GM12878 (cell line): ENCODE data around the gene BTF3L4. TPM values are rescaled to one million over a fixed set of nuclear protein-coding genes. Genes with fewer than 3 reads are reported as not detected.

Experiments used
- ATAC-seq: fragments of 200-7000 bp; cut with Tn5 transposase; 3 replicates; pipeline ENCODE4 v1.9.1; 2020; ENCODE audit warnings: mild to moderate bottlenecking, moderate library complexity
- BruUV-seq: library from RNA; stranded (reverse); fragments of 400-500 nt; replicated peaks from 2 replicates; lab custom pipeline; 2021; lab: Mats Ljungman, UMichigan
- CTCF ChIA-PET: fragments of 300-600 bp; sonication (Branson Sonifier 250); formaldehyde crosslinking; extraction: SDS; loops from one replicate; lab custom pipeline; 2021; ENCODE audit warnings: inconsistent platforms; lab: Yijun Ruan, JAX
- POLR2A ChIA-PET: fragments of 350-600 bp; formaldehyde crosslinking; extraction: SDS; loops from one replicate; lab custom pipeline; 2021; ENCODE audit warnings: inconsistent platforms; lab: Charles Lee
- RAD21 ChIA-PET: fragments of 300-600 bp; sonication (Branson Sonifier 250); formaldehyde crosslinking; loops from one replicate; lab custom pipeline; 2023; ENCODE audit warnings: antibody characterized with exemption; ENCODE audit not compliant: unreplicated experiment; lab: Charles Lee
- SMC1A ChIA-PET: fragments of 300-600 bp; sonication (Branson Sonifier 250); formaldehyde crosslinking; loops from one replicate; lab custom pipeline; 2023; ENCODE audit not compliant: unreplicated experiment, uncharacterized antibody; lab: Charles Lee
- DNase-seq: peaks from one replicate; pipeline ENCODE4 v3.0.0-alpha.2; 2011; ENCODE audit warnings: low read depth, low spot score
- FAIRE-seq: peaks from 3 replicates; lab custom pipeline; 2011; peaks lifted over from hg19 to GRCh38; lab: Jason Lieb, UNC
- H2AFZ ChIP-seq: 2 replicates; pipeline ENCODE4 v1.6.0; 2011; ENCODE audit warnings: low read depth, low read length, control low read depth; ENCODE audit not compliant: control insufficient read depth
- H3K27ac ChIP-seq: 2 replicates; pipeline ENCODE4 v1.5.1; 2011; ENCODE audit warnings: control low read depth; ENCODE audit not compliant: control insufficient read depth, insufficient read depth
- H3K27me3 ChIP-seq, 2 experiments: replicated peaks in 1 of 2; 2 replicates each; pipeline versions ENCODE4 v1.6.0 to v1.6.1; 2011; ENCODE audit warnings: low read length in 1 of 2; ENCODE audit not compliant: control insufficient read depth in 2 of 2, insufficient read depth in 2 of 2
- H3K36me3 ChIP-seq, 2 experiments: 2 replicates each; pipeline ENCODE4 v1.5.1; 2011; ENCODE audit warnings: low read length in 1 of 2; ENCODE audit not compliant: control insufficient read depth in 2 of 2, insufficient read depth in 2 of 2
- H3K4me1 ChIP-seq: 2 replicates; pipeline ENCODE4 v1.6.1; 2011; ENCODE audit warnings: mild to moderate bottlenecking, low read length, moderate library complexity, mixed read lengths; ENCODE audit not compliant: control insufficient read depth, insufficient read depth
- H3K4me2 ChIP-seq: 2 replicates; pipeline ENCODE4 v1.6.0; 2011; ENCODE audit warnings: control low read depth; ENCODE audit not compliant: control insufficient read depth, insufficient read depth
- H3K4me3 ChIP-seq: fragments of 200-600 bp; sonication (generic); 2 replicates; pipeline ENCODE4 v1.5.1; 2016
- H3K79me2 ChIP-seq: 2 replicates; pipeline ENCODE4 v1.6.0; 2011; ENCODE audit warnings: low read length; ENCODE audit not compliant: control insufficient read depth, insufficient read depth
- H3K9ac ChIP-seq: 2 replicates; pipeline ENCODE4 v1.8.0; 2011; ENCODE audit warnings: low read length, control low read depth, mixed read lengths; ENCODE audit not compliant: control insufficient read depth, insufficient read depth
- H3K9me3 ChIP-seq: replicated peaks from 3 replicates; pipeline ENCODE4 v1.5.1; 2011; ENCODE audit warnings: mild to moderate bottlenecking, low read length; ENCODE audit not compliant: control insufficient read depth, insufficient read depth
- H4K20me1 ChIP-seq: 2 replicates; pipeline ENCODE4 v1.6.0; 2011; ENCODE audit not compliant: control insufficient read depth, insufficient read depth
- CREM ChIP-seq: IDR thresholded peaks from 2 replicates; pipeline ENCODE4 v1.6.1; 2014; ENCODE audit warnings: antibody characterized with exemption, low read depth
- FOS ChIP-seq: IDR thresholded peaks from 3 replicates; pipeline ENCODE4 v1.6.1; 2011; ENCODE audit warnings: borderline replicate concordance; ENCODE audit not compliant: insufficient read length; ENCODE audit errors: extremely low read depth
- HDGF ChIP-seq: fragments of 450-650 bp; IDR thresholded peaks from 2 replicates; pipeline ENCODE4 v1.6.1; 2016; ENCODE audit warnings: antibody characterized with exemption
- HSF1 ChIP-seq: fragments of 150-350 bp; IDR thresholded peaks from 2 replicates; pipeline ENCODE4 v1.6.1; 2014; ENCODE audit warnings: mild to moderate bottlenecking, low read depth, low read length
- IKZF1 ChIP-seq: fragments of 450-650 bp; conservative IDR thresholded peaks from 2 replicates; pipeline ENCODE4 v1.6.1; 2017; ENCODE audit warnings: antibody characterized with exemption, mild to moderate bottlenecking
- MEF2B ChIP-seq: fragments of 450-650 bp; IDR thresholded peaks from 2 replicates; pipeline ENCODE4 v1.6.1; 2018; ENCODE audit warnings: mild to moderate bottlenecking, moderate library complexity; ENCODE audit not compliant: partially characterized antibody, poor library complexity, severe bottlenecking
- NFXL1 ChIP-seq: fragments of 450-650 bp; IDR thresholded peaks from 2 replicates; pipeline ENCODE4 v1.6.1; 2017; ENCODE audit warnings: antibody characterized with exemption, mild to moderate bottlenecking, borderline replicate concordance
- PML ChIP-seq: IDR thresholded peaks from 2 replicates; pipeline ENCODE4 v1.6.1; 2012; ENCODE audit warnings: low read length, inconsistent platforms
- TCF12 ChIP-seq: IDR thresholded peaks from 2 replicates; pipeline ENCODE4 v1.6.1; 2011; ENCODE audit warnings: low read depth, mild to moderate bottlenecking, low read length
- WRNIP1 ChIP-seq: IDR thresholded peaks from 2 replicates; pipeline ENCODE4 v1.6.1; 2011; ENCODE audit warnings: low read depth, low read length, improper control_type of control experiment, borderline replicate concordance
- ZSCAN29 ChIP-seq: fragments of 450-650 bp; IDR thresholded peaks from 2 replicates; pipeline ENCODE4 v1.6.1; 2017; ENCODE audit warnings: mild to moderate bottlenecking, moderate library complexity
- in situ Hi-C: fragments of 300-500 bp; cut with MboI; formaldehyde crosslinking; loops from 9 replicates; pipeline ENCODE4 v1.14.3; 2018; ENCODE audit warnings: mixed read lengths
- intact Hi-C: fragments of 100-400 bp; cut with micrococcal nuclease; formaldehyde crosslinking; loops from one replicate; pipeline ENCODE4 v1.14.2; 2022; ENCODE audit not compliant: unreplicated experiment
- polyA plus RNA-seq, 11 experiments: library from polyadenylated mRNA; depleted of rRNA in 4 of 11; unstranded in 6 of 11; stranded (reverse) in 5 of 11; fragments of >200 nt; fragmentation: Nextera tagmentation in 4 of 11; fragmentation: Illumina TruSeq in 1 of 11; extraction: Ambion mirVana in 4 of 11; extraction: Trizol in 1 of 11; gene quantifications; 1 replicate in 1 of 11; 2 replicates in 10 of 11; pipeline versions ENCODE4 v1.2.1 to v1.2.3, GENCODE V29; 2011 to 2016; ENCODE audit warnings: inconsistent platforms in 2 of 11, missing spikeins in 2 of 11, low read depth in 1 of 11
- total RNA-seq, 4 experiments: library from RNA; depleted of rRNA in 3 of 4; stranded (reverse); fragments of >200 nt in 3 of 4; fragmentation: Illumina TruSeq in 1 of 4; extraction: Trizol in 1 of 4; gene quantifications; 2 replicates each; pipeline versions ENCODE4 v1.2.1 to v1.2.3, GENCODE V29; 2013 to 2021

BTF3L4 gene
- total and polyA plus RNA-seq, 10 of the 15 experiments (the other 5 are each of a cell fraction or from before 2014, with no cell fraction given): 25.0 to 76.9 (median 66.8) TPM

- TF ChIP-seq MEF2B (peak; percentile 35), NFXL1 (no peak)
These were observed 46.4 kb downstream of the BTF3L4 start (continued) for GRCh38 chr1:52102336-52103013.

- Histone ChIP-seq H3K9me3 (no peaks in the 10 kb centered on the region), H3K4me3 (no peak overlapping the region)
- ChIA-PET RAD21 (no interaction called here), SMC1A (no interaction called here)
- intact Hi-C loops: no loop called here
- TF ChIP-seq ZSCAN29 (no peak), HDGF (no peak), IKZF1 (no peak), WRNIP1 (no peak), TCF12 (no peak), CREM (no peak), FOS (no peak), PML (no peak), HSF1 (no peak)
- TF ChIP-seq, all 136 proteins: peak for 0
- H3K27me3 ChIP-seq: no peaks in the 10 kb centered on the region
- no peak for ATAC-seq
- no peaks in the 10 kb centered on the region for H3K36me3 ChIP-seq
- H3K9ac ChIP-seq: no peak overlapping the region
- H3K4me1 ChIP-seq: no peaks in the 10 kb centered on the region; the same call in 1 of the 2 replicates
- in situ Hi-C loops: no loop called here
- H2AFZ ChIP-seq: no peak overlapping the region
- no peaks in the 10 kb centered on the region for H3K79me2 ChIP-seq
- CTCF ChIA-PET: interaction anchor here (0.9 to 1.2 kb wide), 2 partner anchors 12 to 17 kb away, joined by 3 to 4 read pairs; no protein-coding TSS in a partner anchor
- no peaks in the 10 kb centered on the region for H4K20me1 ChIP-seq
- H3K4me2 ChIP-seq: no peak overlapping the region
- POLR2A ChIA-PET: interaction anchor here (0.9 kb wide), 1 partner anchor 12 kb away, joined by 4 read pairs; no protein-coding TSS in a partner anchor
- no peak for DNase-seq
- FAIRE-seq: no peak
- no peak overlapping the region for H3K27ac ChIP-seq
- no TSS peak for BruUV-seq
These were observed 55.4 kb downstream of the BTF3L4 start for GRCh38 chr1:52111492-52111891.
